Neural cell (in vitro differentiated cells): ENCODE results near the gene PTPRK. TPM values are rescaled to one million over a fixed set of nuclear protein-coding genes. Genes with fewer than 3 reads are reported as not detected.

Source experiments
- H2AFZ ChIP-seq: fragments of 200-600, 300-800 bp; sonication (generic), shearing (Covaris generic); 2 replicates; pipeline ENCODE4 v1.6.0; 2014; ENCODE audit warnings: low read depth, mild to moderate bottlenecking, antibody characterized with exemption, low read length, moderate library complexity
- H3F3A ChIP-seq: fragments of 200-600 bp; shearing (Covaris generic); 2 replicates; pipeline ENCODE4 v1.6.1; 2016; ENCODE audit warnings: mild to moderate bottlenecking, moderate library complexity, mixed read lengths, antibody characterized with exemption, low read length; ENCODE audit not compliant: insufficient read depth, poor library complexity, severe bottlenecking
- H3K27ac ChIP-seq: fragments of 200-600, 300-800 bp; sonication (generic), shearing (Covaris generic); 2 replicates; pipeline ENCODE4 v1.5.1; 2014; ENCODE audit warnings: mild to moderate bottlenecking, low read length, moderate library complexity
- H3K27me3 ChIP-seq: fragments of 300-800, 200-600 bp; sonication (generic), shearing (Covaris generic); 2 replicates; pipeline ENCODE4 v1.6.0; 2014; ENCODE audit warnings: mild to moderate bottlenecking, low read depth, low read length, moderate library complexity; ENCODE audit not compliant: insufficient read depth
- H3K36me3 ChIP-seq: fragments of 300-800, 200-600 bp; sonication (generic), shearing (Covaris generic); 2 replicates; pipeline ENCODE4 v1.5.1; 2014; ENCODE audit warnings: mild to moderate bottlenecking, antibody characterized with exemption, low read length, moderate library complexity; ENCODE audit not compliant: insufficient read depth
- H3K4me2 ChIP-seq: fragments of 300-800, 200-600 bp; sonication (generic), shearing (Covaris generic); 2 replicates; pipeline ENCODE4 v1.6.0; 2014; ENCODE audit warnings: mild to moderate bottlenecking, low read length
- H3K4me3 ChIP-seq: fragments of 300-800, 200-600 bp; sonication (generic), shearing (Covaris generic); 2 replicates; pipeline ENCODE4 v1.5.1; 2014; ENCODE audit warnings: mild to moderate bottlenecking, low read length, moderate library complexity
- H3K79me2 ChIP-seq: fragments of 200-600 bp; shearing (Covaris generic); replicated peaks from 2 replicates; pipeline ENCODE4 v1.6.0; 2014; ENCODE audit warnings: mild to moderate bottlenecking, low read length, moderate library complexity; ENCODE audit not compliant: insufficient read depth
- H3K9ac ChIP-seq: fragments of 300-800, 200-600 bp; sonication (generic), shearing (Covaris generic); 2 replicates; pipeline ENCODE4 v1.6.1; 2016; ENCODE audit warnings: mild to moderate bottlenecking, low read length, mixed read lengths
- H3K9me2 ChIP-seq: fragments of 200-600 bp; shearing (Covaris generic); 2 replicates; pipeline ENCODE4 v1.6.1; 2016; ENCODE audit warnings: mild to moderate bottlenecking, low read length, mixed read lengths; ENCODE audit not compliant: insufficient read depth
- H3K9me3 ChIP-seq: fragments of 200-600, 300-800 bp; sonication (generic), shearing (Covaris generic); 2 replicates; pipeline ENCODE4 v1.6.1; 2016; ENCODE audit warnings: mild to moderate bottlenecking, mixed run types, low read length, moderate library complexity, mixed read lengths
- H4K20me1 ChIP-seq: fragments of 200-600 bp; shearing (Covaris generic); 2 replicates; pipeline ENCODE4 v1.6.1; 2016; ENCODE audit warnings: mild to moderate bottlenecking, mixed run types; ENCODE audit not compliant: insufficient read depth
- CTCF ChIP-seq: fragments of 450-650 bp; IDR thresholded peaks from 2 replicates; pipeline ENCODE4 v1.5.1; 2014; ENCODE audit warnings: antibody characterized with exemption, mild to moderate bottlenecking, moderate library complexity; ENCODE audit not compliant: poor library complexity, severe bottlenecking
- EP300 ChIP-seq: fragments of 450-650 bp; conservative IDR thresholded peaks from 2 replicates; pipeline ENCODE4 v1.6.1; 2014; ENCODE audit warnings: antibody characterized with exemption, mild to moderate bottlenecking, moderate library complexity; ENCODE audit not compliant: poor library complexity, severe bottlenecking
- EZH2 ChIP-seq: fragments of 200-600, 300-800 bp; shearing (Covaris generic), sonication (generic); IDR thresholded peaks from 2 replicates; pipeline ENCODE4 v1.6.1; 2014; ENCODE audit warnings: antibody characterized with exemption, low read length, borderline replicate concordance, mild to moderate bottlenecking; ENCODE audit not compliant: insufficient read depth, poor library complexity, severe bottlenecking
- MXI1 ChIP-seq: fragments of 450-650 bp; conservative IDR thresholded peaks from 2 replicates; pipeline ENCODE4 v1.6.1; 2014; ENCODE audit warnings: antibody characterized with exemption, mild to moderate bottlenecking; ENCODE audit not compliant: poor library complexity, severe bottlenecking
- POLR2AphosphoS5 ChIP-seq: IDR thresholded peaks from 2 replicates; pipeline ENCODE4 v1.6.1; 2012
- RAD21 ChIP-seq: fragments of 450-650 bp; conservative IDR thresholded peaks from 2 replicates; pipeline ENCODE4 v1.6.1; 2014; ENCODE audit warnings: antibody characterized with exemption, mild to moderate bottlenecking, moderate library complexity
- REST ChIP-seq: IDR thresholded peaks from 2 replicates; pipeline ENCODE4 v1.6.1; 2012; ENCODE audit warnings: borderline replicate concordance
- SMC3 ChIP-seq: fragments of 450-650 bp; conservative IDR thresholded peaks from 2 replicates; pipeline ENCODE4 v1.6.1; 2014; ENCODE audit warnings: antibody characterized with exemption, mild to moderate bottlenecking, moderate library complexity; ENCODE audit not compliant: poor library complexity
- TAF1 ChIP-seq: IDR thresholded peaks from 2 replicates; pipeline ENCODE4 v1.6.1; 2012; ENCODE audit warnings: low read depth
- polyA plus RNA-seq: library from polyadenylated mRNA; depleted of rRNA; stranded (reverse); fragments of >200 nt; gene quantifications from 2 replicates; pipeline ENCODE4 v1.2.3, GENCODE V29; 2014

The PTPRK gene
- polyA plus RNA-seq, 1 donor from 2014 or later = 10.4 TPM

DNA sequence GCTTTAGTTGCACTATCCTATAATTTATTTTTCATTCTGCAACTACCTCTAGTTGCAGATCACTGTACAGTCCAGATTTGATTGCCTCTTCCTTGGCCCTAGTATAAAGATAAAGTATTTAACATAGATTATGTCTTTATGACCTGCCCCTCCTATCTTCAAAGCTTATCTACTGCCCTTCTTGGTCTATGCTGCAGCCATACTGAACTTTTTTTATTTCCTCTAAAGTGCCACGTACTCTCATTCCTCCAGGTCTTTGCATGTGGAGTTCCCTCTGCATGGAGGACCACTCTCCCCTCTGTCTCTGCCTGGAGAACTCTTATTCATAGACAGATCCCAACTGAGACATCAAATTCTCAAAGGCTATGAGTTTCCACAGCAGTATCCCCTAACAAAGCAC, 168.0 kb downstream of the PTPRK start:
- Histone ChIP-seq H3K9ac (no peak overlapping the region), H3K4me3 (no peak overlapping the region), H4K20me1 (no peaks in the 10 kb centered on the region), H3K36me3 (no peaks in the 10 kb centered on the region), H3K27ac (no peak overlapping the region), H3K27me3 (no peaks in the 10 kb centered on the region), H3K9me3 (no peaks in the 10 kb centered on the region), H3K9me2 (no peaks in the 10 kb centered on the region), H3K4me2 (no peak overlapping the region), H2AFZ (no peak overlapping the region), H3F3A (no peaks in the 10 kb centered on the region), H3K79me2 (no peaks in the 10 kb centered on the region)
- TF ChIP-seq REST (no peak), POLR2AphosphoS5 (no peak), SMC3 (no peak), CTCF (no peak), EP300 (no peak), RAD21 (no peak), MXI1 (no peak), TAF1 (no peak), EZH2 (no peak)

DNA sequence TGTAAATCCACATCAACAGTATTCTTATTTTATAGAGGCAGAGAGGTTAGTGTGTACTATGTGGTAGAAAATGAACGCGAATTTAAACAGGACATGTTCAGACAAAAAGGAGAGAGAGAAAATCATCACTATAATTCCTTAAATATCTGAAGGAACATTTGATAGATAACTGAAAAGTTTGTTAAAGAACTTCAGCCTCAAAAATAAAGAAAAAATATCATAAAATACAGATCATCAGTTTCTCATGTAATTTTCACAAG, 169.2 kb downstream of the PTPRK start:
- H4K20me1 ChIP-seq = no peaks in the 10 kb centered on the region
- H3K36me3 ChIP-seq = no peaks in the 10 kb centered on the region
- no peak overlapping the region for H3K4me3 ChIP-seq
- H3K27me3 ChIP-seq = no peaks in the 10 kb centered on the region
- H3F3A ChIP-seq = peaks cover 4% of the 10 kb centered on the region
- no peak overlapping the region for H3K27ac ChIP-seq
- H3K79me2 ChIP-seq = no peaks in the 10 kb centered on the region
- H3K9me2 ChIP-seq = no peaks in the 10 kb centered on the region
- no peaks in the 10 kb centered on the region for H3K9me3 ChIP-seq
- no peak overlapping the region for H3K4me2 ChIP-seq
- no peak overlapping the region for H3K9ac ChIP-seq
- TF ChIP-seq POLR2AphosphoS5 (no peak), EZH2 (no peak), EP300 (no peak), SMC3 (no peak), REST (no peak), RAD21 (no peak), MXI1 (no peak), TAF1 (no peak), CTCF (no peak)
- no peak overlapping the region for H2AFZ ChIP-seq
